Measurements from ENCODE around the gene UCN3. TPM values are rescaled to one million over a fixed set of nuclear protein-coding genes. Genes with fewer than 3 reads are reported as not detected.

The UCN3 gene
- not detected in 5 replicates for total RNA-seq (2022; extraction: Qiagen RNA extraction; ENCODE audit: low read depth)

GRCh38 chr10:5364890-5365338 lies at the start of gene UCN3:
Gene UCN3 (plus strand): TSS chr10:5364966. CDS start chr10:5373721, 8,755 bp downstream.

DNA sequence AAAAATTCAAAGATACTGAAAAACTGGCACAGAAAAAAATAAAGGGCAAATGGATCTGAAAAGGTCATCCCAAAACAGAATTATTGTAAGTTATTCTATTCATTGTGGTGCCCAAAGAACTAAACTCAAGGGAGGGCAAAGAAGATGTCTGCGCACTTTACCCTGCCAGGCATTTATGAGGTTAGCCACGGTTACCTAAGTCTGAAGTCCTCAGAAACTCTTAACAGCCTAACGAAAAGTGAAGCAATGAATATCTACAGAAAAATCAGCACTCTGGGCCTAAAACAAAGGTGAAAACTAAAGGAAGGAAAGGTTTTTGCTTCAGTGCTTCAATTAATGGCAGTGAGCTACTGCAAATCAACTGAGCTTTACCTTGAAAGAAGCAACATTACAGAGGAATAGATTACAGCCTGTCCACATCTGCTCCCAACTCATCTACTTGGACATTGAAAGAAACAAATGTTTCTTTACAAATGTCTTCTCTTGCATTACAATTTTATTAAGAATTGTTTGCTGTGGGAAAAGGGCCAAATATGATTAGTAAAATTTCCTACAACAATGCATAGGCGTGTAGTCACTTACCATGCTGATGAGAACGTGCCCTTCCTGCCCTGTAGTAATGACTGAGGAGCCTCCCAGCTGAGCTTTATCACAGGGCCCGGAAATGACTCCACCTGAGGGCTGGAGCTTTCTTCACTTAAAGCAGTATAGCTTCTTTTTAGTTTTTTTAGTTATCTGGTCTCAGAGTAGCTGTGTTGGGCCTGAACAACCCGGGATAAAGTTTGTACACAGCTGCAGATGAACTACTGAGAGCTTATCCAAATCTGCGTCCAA lies 39.7 kb downstream of the UCN3 start, which contains the start of gene TUBAL3:
Gene TUBAL3 (minus strand): TSS at position 621 of the 834 bp plus-strand sequence. CDS start 36 bp downstream, at position 585.

DNA sequence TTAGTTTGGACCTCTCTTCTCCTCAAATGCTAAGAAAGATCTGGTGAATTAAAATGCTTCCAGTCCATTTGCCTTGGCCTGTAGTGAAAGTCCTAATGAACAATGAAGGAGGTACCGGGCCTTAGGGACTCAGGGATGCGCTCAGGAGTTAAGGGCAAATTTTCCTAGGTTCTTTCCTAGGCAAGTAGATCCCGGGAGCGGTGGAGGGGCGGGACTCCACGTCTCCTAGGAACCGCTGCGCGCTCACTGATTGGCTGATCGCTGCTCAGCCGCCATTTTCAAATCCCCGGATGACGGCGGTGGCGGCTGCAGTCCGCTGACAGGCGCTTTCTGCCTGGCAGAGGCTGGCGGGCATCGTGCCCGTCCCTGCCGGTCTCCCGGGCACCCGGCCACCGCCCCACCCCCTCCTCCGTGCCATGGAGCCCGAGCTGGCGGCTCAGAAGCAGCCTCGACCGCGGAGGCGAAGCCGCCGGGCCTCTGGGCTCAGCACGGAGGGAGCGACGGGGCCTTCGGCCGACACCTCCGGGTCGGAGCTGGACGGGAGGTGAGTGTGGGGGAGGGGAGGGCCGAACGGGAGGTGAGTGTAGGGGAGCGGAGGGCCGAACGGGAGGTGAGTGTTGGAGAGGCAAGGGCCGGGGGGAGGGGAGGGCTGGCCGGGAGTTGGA lies 47.6 kb downstream of the UCN3 start, which contains the start of gene NET1:
Gene NET1 (plus strand): TSS at position 281 of the 665 bp plus-strand sequence. CDS start 136 bp downstream, at position 417.

Other genes with a start within 250 kb of the UCN3 start
- 0.32 to 0.49 TPM in 2 of 5 replicates, not detected in the others for gene AKR1C8, start 179.8 kb upstream of the UCN3 start, total RNA-seq (2022; extraction: Qiagen RNA extraction; ENCODE audit: low read depth)
- 0.15 to 0.39 TPM (median 0.24 TPM) in 5 replicates for gene AKR1C4, start 168.1 kb upstream of the UCN3 start, total RNA-seq (2022; extraction: Qiagen RNA extraction; ENCODE audit: low read depth)
- 0.30 to 0.52 TPM (median 0.33 TPM) in 5 replicates for gene TUBAL3, start 39.9 kb downstream of the UCN3 start, total RNA-seq (2022; extraction: Qiagen RNA extraction; ENCODE audit: low read depth)
- gene NET1, start 47.6 kb downstream of the UCN3 start, total RNA-seq (2022; extraction: Qiagen RNA extraction; ENCODE audit: low read depth): 79.0 to 102 TPM (median 91.9 TPM) in 5 replicates
- not detected in 5 replicates for gene CALML5, start 134.6 kb downstream of the UCN3 start, total RNA-seq (2022; extraction: Qiagen RNA extraction; ENCODE audit: low read depth)
- gene CALML3, start 160.0 kb downstream of the UCN3 start, total RNA-seq (2022; extraction: Qiagen RNA extraction; ENCODE audit: low read depth): not detected in 5 replicates

Measured in A549 treated with DMSO at 1 μM for 4 hours (cell line).